ENCODE measurements around the gene LCP2.

- TF ChIP-seq, protein P1, sequence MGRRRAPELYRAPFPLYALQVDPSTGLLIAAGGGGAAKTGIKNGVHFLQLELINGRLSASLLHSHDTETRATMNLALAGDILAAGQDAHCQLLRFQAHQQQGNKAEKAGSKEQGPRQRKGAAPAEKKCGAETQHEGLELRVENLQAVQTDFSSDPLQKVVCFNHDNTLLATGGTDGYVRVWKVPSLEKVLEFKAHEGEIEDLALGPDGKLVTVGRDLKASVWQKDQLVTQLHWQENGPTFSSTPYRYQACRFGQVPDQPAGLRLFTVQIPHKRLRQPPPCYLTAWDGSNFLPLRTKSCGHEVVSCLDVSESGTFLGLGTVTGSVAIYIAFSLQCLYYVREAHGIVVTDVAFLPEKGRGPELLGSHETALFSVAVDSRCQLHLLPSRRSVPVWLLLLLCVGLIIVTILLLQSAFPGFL (CRISPR knock-in tag; IDR thresholded peaks at IDR 0.05; ENCODE audit: borderline replicate concordance): no peak
- TF ChIP-seq, protein P2, sequence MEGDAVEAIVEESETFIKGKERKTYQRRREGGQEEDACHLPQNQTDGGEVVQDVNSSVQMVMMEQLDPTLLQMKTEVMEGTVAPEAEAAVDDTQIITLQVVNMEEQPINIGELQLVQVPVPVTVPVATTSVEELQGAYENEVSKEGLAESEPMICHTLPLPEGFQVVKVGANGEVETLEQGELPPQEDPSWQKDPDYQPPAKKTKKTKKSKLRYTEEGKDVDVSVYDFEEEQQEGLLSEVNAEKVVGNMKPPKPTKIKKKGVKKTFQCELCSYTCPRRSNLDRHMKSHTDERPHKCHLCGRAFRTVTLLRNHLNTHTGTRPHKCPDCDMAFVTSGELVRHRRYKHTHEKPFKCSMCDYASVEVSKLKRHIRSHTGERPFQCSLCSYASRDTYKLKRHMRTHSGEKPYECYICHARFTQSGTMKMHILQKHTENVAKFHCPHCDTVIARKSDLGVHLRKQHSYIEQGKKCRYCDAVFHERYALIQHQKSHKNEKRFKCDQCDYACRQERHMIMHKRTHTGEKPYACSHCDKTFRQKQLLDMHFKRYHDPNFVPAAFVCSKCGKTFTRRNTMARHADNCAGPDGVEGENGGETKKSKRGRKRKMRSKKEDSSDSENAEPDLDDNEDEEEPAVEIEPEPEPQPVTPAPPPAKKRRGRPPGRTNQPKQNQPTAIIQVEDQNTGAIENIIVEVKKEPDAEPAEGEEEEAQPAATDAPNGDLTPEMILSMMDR (IDR thresholded peaks at IDR 0.05): no peak
- TF ChIP-seq, protein P3, sequence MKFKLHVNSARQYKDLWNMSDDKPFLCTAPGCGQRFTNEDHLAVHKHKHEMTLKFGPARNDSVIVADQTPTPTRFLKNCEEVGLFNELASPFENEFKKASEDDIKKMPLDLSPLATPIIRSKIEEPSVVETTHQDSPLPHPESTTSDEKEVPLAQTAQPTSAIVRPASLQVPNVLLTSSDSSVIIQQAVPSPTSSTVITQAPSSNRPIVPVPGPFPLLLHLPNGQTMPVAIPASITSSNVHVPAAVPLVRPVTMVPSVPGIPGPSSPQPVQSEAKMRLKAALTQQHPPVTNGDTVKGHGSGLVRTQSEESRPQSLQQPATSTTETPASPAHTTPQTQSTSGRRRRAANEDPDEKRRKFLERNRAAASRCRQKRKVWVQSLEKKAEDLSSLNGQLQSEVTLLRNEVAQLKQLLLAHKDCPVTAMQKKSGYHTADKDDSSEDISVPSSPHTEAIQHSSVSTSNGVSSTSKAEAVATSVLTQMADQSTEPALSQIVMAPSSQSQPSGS (CRISPR knock-in tag; IDR thresholded peaks at IDR 0.05; ENCODE audit: borderline replicate concordance, low read depth): no peak
- no peak for TF ChIP-seq CREB1 (CRISPR knock-in tag; IDR thresholded peaks at IDR 0.05)
- TF ChIP-seq NR1H2 (CRISPR knock-in tag; IDR thresholded peaks at IDR 0.05): no peak
- no peak for TF ChIP-seq IRF2 (CRISPR knock-in tag; IDR thresholded peaks at IDR 0.05; ENCODE audit: borderline replicate concordance, low read depth)
- no peak for TF ChIP-seq NFYB (CRISPR knock-in tag; conservative IDR thresholded peaks at IDR 0.05; ENCODE audit: low read depth)
- TF ChIP-seq, protein P4, sequence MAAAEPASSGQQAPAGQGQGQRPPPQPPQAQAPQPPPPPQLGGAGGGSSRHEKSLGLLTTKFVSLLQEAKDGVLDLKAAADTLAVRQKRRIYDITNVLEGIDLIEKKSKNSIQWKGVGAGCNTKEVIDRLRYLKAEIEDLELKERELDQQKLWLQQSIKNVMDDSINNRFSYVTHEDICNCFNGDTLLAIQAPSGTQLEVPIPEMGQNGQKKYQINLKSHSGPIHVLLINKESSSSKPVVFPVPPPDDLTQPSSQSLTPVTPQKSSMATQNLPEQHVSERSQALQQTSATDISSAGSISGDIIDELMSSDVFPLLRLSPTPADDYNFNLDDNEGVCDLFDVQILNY (CRISPR knock-in tag; IDR thresholded peaks at IDR 0.05): no peak
- no peak for TF ChIP-seq PRRX2 (CRISPR knock-in tag; IDR thresholded peaks at IDR 0.05)
- no peak for TF ChIP-seq SP1 (CRISPR knock-in tag; conservative IDR thresholded peaks at IDR 0.05)
These were observed 43.5 kb downstream of the LCP2 start for GRCh38 chr5:170254056-170254455.

Measured in WTC11 (cell line).